Measurements from ENCODE around the gene SMARCD1. TPM values are rescaled to one million over a fixed set of nuclear protein-coding genes. Genes with fewer than 3 reads are reported as not detected.
"Not testable (repeated sequence)": the region's sequence is repeated elsewhere in the genome, so short reads cannot be mapped to it uniquely, and the experiment has no call there.

Gene SMARCD1
- total RNA-seq, 1 donor: 80.5 TPM

DNA sequence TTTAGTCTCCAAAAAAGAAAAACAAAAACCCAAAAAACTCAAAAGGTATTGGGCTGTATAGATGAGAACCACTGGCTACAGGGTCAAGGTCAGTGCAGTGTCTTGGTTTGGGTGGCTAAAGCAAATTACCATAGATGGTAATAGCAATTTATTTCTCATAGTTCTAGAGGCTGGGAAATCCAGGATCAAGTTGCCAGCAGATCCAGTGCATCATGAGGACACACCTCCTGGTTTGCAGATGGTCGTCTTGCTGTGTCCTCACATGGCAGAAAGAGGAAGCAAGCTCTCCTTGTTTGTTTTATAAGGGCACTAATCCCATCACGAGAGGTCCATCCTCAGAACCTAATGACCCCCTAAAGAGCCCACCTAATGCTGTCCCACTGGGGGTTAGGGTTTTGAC lies 38.1 kb downstream of the SMARCD1 start:
- no peak for DNase-seq (ENCODE audit: low read depth in 2 of 3, low spot score in 2 of 3)

- no peak for DNase-seq (ENCODE audit: low read depth in 2 of 3, low spot score in 2 of 3)
Measured at GRCh38 chr12:50127546-50127945, 42.4 kb downstream of the SMARCD1 start.

GRCh38 chr12:50129290-50129689 lies 44.1 kb downstream of the SMARCD1 start:
- DNase-seq (ENCODE audit: low read depth in 2 of 3, low spot score in 2 of 3): no peak

DNA sequence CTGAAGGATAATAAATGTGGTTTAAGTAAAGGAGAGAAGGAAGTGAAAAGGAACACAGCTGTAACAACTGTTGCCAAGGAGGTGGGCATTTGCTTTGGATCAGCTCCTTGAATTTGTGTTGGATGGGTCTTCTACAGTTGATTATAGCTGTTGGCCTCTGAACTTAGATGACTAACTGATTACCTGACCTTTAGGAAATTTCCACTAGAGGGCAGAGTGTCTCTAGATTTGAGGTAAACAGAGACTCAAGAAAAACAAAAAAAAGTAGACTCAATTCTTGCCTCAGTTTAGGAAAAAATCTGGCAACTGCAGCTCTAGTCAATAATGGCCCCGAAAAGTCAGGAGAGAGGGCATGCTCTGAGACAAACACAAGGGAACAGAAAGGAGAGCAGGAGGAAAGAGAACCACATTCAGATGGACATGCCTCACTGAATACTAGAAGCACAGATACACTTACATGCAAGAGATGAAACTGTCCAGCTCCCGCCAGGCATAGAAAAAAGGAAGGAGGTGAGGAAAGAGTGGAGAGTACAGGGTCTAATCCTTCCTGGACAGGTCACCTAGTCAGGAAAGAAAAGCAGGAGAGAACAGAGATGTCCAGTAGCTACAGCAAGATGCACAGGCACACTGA lies 47.5 kb downstream of the SMARCD1 start:
- peak in 2 of 3 donors; percentile 22 to 66 for DNase-seq (ENCODE audit: low read depth in 2 of 3, low spot score in 2 of 3)

- DNase-seq (ENCODE audit: low read depth in 2 of 3, low spot score in 2 of 3): no peak
Measured at GRCh38 chr12:50142993-50143392, 57.9 kb downstream of the SMARCD1 start.

- no peak for DNase-seq (ENCODE audit: low read depth in 2 of 3, low spot score in 2 of 3)
Measured at GRCh38 chr12:50145439-50145838, 60.3 kb downstream of the SMARCD1 start.

DNA sequence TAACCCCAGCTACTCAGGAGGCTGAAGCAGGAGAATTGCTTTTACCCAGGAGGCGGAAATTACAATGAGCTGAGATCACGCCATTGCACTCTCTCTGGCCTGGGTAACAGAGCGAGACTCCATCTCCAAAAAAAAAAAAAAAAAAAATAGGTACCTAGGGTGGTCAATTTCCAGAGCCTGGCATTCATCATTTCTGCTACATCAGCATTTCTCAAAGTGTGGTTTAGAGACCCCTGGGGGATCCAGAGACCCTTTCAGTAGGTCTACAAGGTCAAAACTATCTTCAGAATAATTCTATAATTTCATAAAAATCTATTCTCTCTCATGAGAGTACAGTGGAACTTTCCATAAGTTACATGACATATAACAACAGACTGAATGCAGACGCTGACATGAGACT lies 62.1 kb downstream of the SMARCD1 start:
- no peak for DNase-seq (ENCODE audit: low read depth in 2 of 3, low spot score in 2 of 3)

DNA sequence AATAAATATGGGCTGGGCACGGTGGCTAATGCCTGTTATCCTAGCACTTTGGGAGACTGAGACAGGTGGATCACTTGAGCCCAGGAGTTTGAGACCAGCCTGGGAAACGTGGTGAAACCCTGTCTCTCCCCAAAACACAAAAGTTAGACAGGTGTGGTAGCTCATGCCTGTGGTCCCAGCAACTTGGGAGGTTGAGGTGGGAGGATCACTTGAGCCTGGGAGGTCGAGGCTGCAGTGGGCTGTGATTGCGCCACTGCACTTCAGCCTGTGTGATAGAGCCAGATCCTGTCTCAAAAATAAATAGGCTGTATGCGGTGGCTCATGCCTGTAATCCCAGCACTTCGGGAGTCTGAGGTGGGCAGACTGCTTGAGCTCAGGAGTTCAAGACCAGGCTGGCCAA lies 62.9 kb downstream of the SMARCD1 start:
- DNase-seq (ENCODE audit: low read depth in 2 of 3, low spot score in 2 of 3): not testable (repeated sequence)

- DNase-seq (ENCODE audit: low read depth in 2 of 3, low spot score in 2 of 3): no peak
Measured at GRCh38 chr12:50149311-50149710, 64.2 kb downstream of the SMARCD1 start.

Other genes with a start within 250 kb of the SMARCD1 start
- gene BCDIN3D, start 242.2 kb upstream of the SMARCD1 start, total RNA-seq: 3.2 TPM
- gene FAIM2, start 181.4 kb upstream of the SMARCD1 start, total RNA-seq: under 0.01 TPM
- gene AQP2, start 134.6 kb upstream of the SMARCD1 start, total RNA-seq: under 0.01 TPM
- gene AQP5, start 123.5 kb upstream of the SMARCD1 start, total RNA-seq: not detected
- under 0.01 TPM for gene AQP6, start 112.4 kb upstream of the SMARCD1 start, total RNA-seq
- gene RACGAP1, start 59.8 kb upstream of the SMARCD1 start, total RNA-seq: 9.4 TPM
- gene ASIC1, start 27.7 kb upstream of the SMARCD1 start, total RNA-seq: not detected
- under 0.01 TPM for gene GPD1, start 18.7 kb downstream of the SMARCD1 start, total RNA-seq
- 47.4 TPM for gene COX14, start 26.9 kb downstream of the SMARCD1 start, total RNA-seq
- 28.3 TPM for gene CERS5, start 82.0 kb downstream of the SMARCD1 start, total RNA-seq
- gene LIMA1, start 198.2 kb downstream of the SMARCD1 start, total RNA-seq: 8.9 TPM

Measured in hematopoietic multipotent progenitor cell (in vitro differentiated cells).